ENCODE results near the gene MSRB3.

DNA sequence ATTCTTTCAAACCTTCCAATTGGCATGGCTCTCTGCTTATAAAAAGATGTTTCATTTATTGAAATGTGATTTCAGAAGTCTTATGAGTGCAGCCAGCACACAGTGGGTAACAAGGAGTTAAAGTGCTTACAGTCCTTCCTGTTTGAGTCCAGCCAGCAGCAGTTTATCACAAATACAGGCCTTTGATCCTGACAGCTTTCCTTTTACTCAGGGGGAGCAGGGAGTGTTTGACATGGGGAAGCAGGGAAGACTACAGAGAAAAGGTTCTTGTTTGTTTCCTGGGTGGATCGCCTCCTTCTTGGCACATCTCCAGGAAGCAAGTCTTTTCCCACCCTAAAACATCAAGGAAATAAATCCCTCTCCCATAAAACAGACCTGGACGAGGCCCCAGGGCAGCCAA lies 216.1 kb downstream of the MSRB3 start:
- TF ChIP-seq POLR2AphosphoS5 (IDR thresholded peaks at IDR 0.05; ENCODE audit: low read depth, low read length) (no peak), TAF1 (IDR thresholded peaks at IDR 0.05; ENCODE audit: borderline replicate concordance, insufficient read depth, low read length) (no peak)
- TF ChIP-seq, protein P1, sequence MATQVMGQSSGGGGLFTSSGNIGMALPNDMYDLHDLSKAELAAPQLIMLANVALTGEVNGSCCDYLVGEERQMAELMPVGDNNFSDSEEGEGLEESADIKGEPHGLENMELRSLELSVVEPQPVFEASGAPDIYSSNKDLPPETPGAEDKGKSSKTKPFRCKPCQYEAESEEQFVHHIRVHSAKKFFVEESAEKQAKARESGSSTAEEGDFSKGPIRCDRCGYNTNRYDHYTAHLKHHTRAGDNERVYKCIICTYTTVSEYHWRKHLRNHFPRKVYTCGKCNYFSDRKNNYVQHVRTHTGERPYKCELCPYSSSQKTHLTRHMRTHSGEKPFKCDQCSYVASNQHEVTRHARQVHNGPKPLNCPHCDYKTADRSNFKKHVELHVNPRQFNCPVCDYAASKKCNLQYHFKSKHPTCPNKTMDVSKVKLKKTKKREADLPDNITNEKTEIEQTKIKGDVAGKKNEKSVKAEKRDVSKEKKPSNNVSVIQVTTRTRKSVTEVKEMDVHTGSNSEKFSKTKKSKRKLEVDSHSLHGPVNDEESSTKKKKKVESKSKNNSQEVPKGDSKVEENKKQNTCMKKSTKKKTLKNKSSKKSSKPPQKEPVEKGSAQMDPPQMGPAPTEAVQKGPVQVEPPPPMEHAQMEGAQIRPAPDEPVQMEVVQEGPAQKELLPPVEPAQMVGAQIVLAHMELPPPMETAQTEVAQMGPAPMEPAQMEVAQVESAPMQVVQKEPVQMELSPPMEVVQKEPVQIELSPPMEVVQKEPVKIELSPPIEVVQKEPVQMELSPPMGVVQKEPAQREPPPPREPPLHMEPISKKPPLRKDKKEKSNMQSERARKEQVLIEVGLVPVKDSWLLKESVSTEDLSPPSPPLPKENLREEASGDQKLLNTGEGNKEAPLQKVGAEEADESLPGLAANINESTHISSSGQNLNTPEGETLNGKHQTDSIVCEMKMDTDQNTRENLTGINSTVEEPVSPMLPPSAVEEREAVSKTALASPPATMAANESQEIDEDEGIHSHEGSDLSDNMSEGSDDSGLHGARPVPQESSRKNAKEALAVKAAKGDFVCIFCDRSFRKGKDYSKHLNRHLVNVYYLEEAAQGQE (IDR thresholded peaks at IDR 0.05; ENCODE audit: insufficient read depth in 1 of 2, low read depth in 2 of 2, low read length in 2 of 2): no peak
